IMR-90 (cell line): Measurements from ENCODE around the gene MFN1. TPM values are rescaled to one million over a fixed set of nuclear protein-coding genes. Genes with fewer than 3 reads are reported as not detected.

ENCODE experiments used
- ATAC-seq: fragments of 200-7000 bp; cut with Tn5 transposase; 2 replicates; pipeline ENCODE4 v1.9.1; 2020; ENCODE audit warnings: low read depth, mild to moderate bottlenecking, moderate library complexity
- BruUV-seq: library from RNA; stranded (reverse); fragments of 400-500 nt; replicated peaks from 2 replicates; lab custom pipeline; 2021; lab: Mats Ljungman, UMichigan
- CTCF ChIA-PET: fragments of 300-600 bp; formaldehyde crosslinking; extraction: SDS; loops from one replicate; lab custom pipeline; 2021; ENCODE audit warnings: antibody characterized with exemption; lab: Yijun Ruan, JAX
- POLR2A ChIA-PET: fragments of 300-600 bp; sonication (Branson Sonifier 250); formaldehyde crosslinking; loops from one replicate; lab custom pipeline; 2022; ENCODE audit warnings: antibody characterized with exemption; ENCODE audit not compliant: unreplicated experiment; lab: Charles Lee
- DNase-seq: peaks from one replicate; pipeline ENCODE4 v3.0.0; 2013
- H2AFZ ChIP-seq: replicated peaks from 2 replicates; pipeline ENCODE3; 2013; ENCODE audit warnings: low read length, mild to moderate bottlenecking; ENCODE audit not compliant: poor library complexity
- H2AK5ac ChIP-seq: 2 replicates; pipeline ENCODE4 v1.6.1; 2013; ENCODE audit warnings: low read depth, low read length, inconsistent platforms
- H2AK9ac ChIP-seq: replicated peaks from 2 replicates; pipeline ENCODE3; 2013; ENCODE audit warnings: mild to moderate bottlenecking, low read depth, low read length, moderate library complexity; ENCODE audit not compliant: poor library complexity
- H2BK120ac ChIP-seq: 2 replicates; pipeline ENCODE4 v1.6.1; 2013; ENCODE audit warnings: low read depth, low read length, inconsistent platforms
- H2BK15ac ChIP-seq: 3 replicates; pipeline ENCODE4 v1.6.1; 2013; ENCODE audit warnings: low read depth, low read length, inconsistent platforms
- H2BK20ac ChIP-seq: 2 replicates; pipeline ENCODE4 v1.6.1; 2013; ENCODE audit warnings: low read depth, mild to moderate bottlenecking, inconsistent platforms, low read length, moderate library complexity
- H2BK5ac ChIP-seq: 2 replicates; pipeline ENCODE4 v1.6.1; 2013; ENCODE audit warnings: mild to moderate bottlenecking, low read depth, low read length, inconsistent platforms; ENCODE audit not compliant: poor library complexity, severe bottlenecking
- H3K14ac ChIP-seq: replicated peaks from 2 replicates; pipeline ENCODE4 v1.6.1; 2013; ENCODE audit warnings: low read depth, low read length, inconsistent platforms
- H3K18ac ChIP-seq: 2 replicates; pipeline ENCODE4 v1.6.1; 2013; ENCODE audit warnings: low read depth, low read length, control low read depth
- H3K23ac ChIP-seq: 2 replicates; pipeline ENCODE4 v1.6.1; 2013; ENCODE audit warnings: low read depth, low read length, inconsistent platforms
- H3K27ac ChIP-seq: 2 replicates; pipeline ENCODE4 v1.5.1; 2013; ENCODE audit warnings: mild to moderate bottlenecking, control low read depth, low read length; ENCODE audit not compliant: insufficient read depth
- H3K27me3 ChIP-seq: 2 replicates; pipeline ENCODE4 v1.6.1; 2013; ENCODE audit warnings: low read length; ENCODE audit not compliant: control insufficient read depth, insufficient read depth
- H3K36me3 ChIP-seq: 2 replicates; pipeline ENCODE4 v1.6.1; 2013; ENCODE audit warnings: low read length, mixed read lengths; ENCODE audit not compliant: control insufficient read depth, insufficient read depth
- H3K4ac ChIP-seq: 2 replicates; pipeline ENCODE4 v1.6.1; 2013; ENCODE audit warnings: low read depth, low read length, inconsistent platforms
- H3K4me1 ChIP-seq: 2 replicates; pipeline ENCODE4 v1.6.1; 2013; ENCODE audit warnings: low read length, mixed read lengths; ENCODE audit not compliant: control insufficient read depth, insufficient read depth
- H3K4me2 ChIP-seq: 2 replicates; pipeline ENCODE4 v1.6.1; 2013; ENCODE audit warnings: low read depth, mild to moderate bottlenecking, control low read depth, low read length, moderate library complexity
- H3K4me3 ChIP-seq: 2 replicates; pipeline ENCODE4 v1.5.1; 2013; ENCODE audit warnings: low read depth, mild to moderate bottlenecking, control low read depth, low read length, moderate library complexity; ENCODE audit not compliant: insufficient read depth
- H3K56ac ChIP-seq: 2 replicates; pipeline ENCODE4 v1.6.1; 2013; ENCODE audit warnings: low read length, inconsistent platforms; ENCODE audit not compliant: insufficient read depth; ENCODE audit errors: extremely low read depth
- H3K79me1 ChIP-seq, 2 experiments: 2 replicates each; pipeline ENCODE4 v1.6.1; 2013; ENCODE audit warnings: low read length in 2 of 2, inconsistent platforms in 1 of 2, low read depth in 1 of 2
- H3K9ac ChIP-seq: 2 replicates; pipeline ENCODE4 v1.6.1; 2013; ENCODE audit warnings: low read depth, low read length, control low read depth
- H3K9me1 ChIP-seq: 2 replicates; pipeline ENCODE4 v1.6.1; 2013; ENCODE audit warnings: low read length, inconsistent platforms; ENCODE audit not compliant: insufficient read depth
- H3K9me3 ChIP-seq: 2 replicates; pipeline ENCODE4 v1.6.1; 2013; ENCODE audit warnings: low read length; ENCODE audit not compliant: control insufficient read depth, insufficient read depth
- H4K20me1 ChIP-seq: 2 replicates; pipeline ENCODE4 v1.6.1; 2013; ENCODE audit warnings: low read length, inconsistent platforms; ENCODE audit not compliant: insufficient read depth
- H4K5ac ChIP-seq: 2 replicates; pipeline ENCODE4 v1.6.1; 2013; ENCODE audit warnings: mild to moderate bottlenecking, low read depth, low read length, control low read depth
- H4K8ac ChIP-seq, 2 experiments: 2 replicates each; pipeline ENCODE4 v1.6.1; 2013; ENCODE audit warnings: low read depth in 2 of 2, low read length in 2 of 2, control low read depth in 1 of 2, inconsistent platforms in 1 of 2
- H4K91ac ChIP-seq: 2 replicates; pipeline ENCODE4 v1.6.1; 2013; ENCODE audit warnings: low read depth, low read length, inconsistent platforms; ENCODE audit not compliant: insufficient read depth
- CEBPB ChIP-seq: IDR thresholded peaks from 2 replicates; pipeline ENCODE4 v1.6.1; 2012; ENCODE audit warnings: low read depth, low read length, improper control_type of control experiment
- ELK1 ChIP-seq: fragments of 150-350 bp; IDR thresholded peaks from 2 replicates; pipeline ENCODE4 v1.6.1; 2016; ENCODE audit warnings: low read depth, mild to moderate bottlenecking, low read length, moderate library complexity, borderline replicate concordance
- MAFK ChIP-seq: IDR thresholded peaks from 2 replicates; pipeline ENCODE4 v1.6.1; 2012; ENCODE audit warnings: low read depth, low read length, improper control_type of control experiment
- MAZ ChIP-seq: IDR thresholded peaks from 2 replicates; pipeline ENCODE4 v1.6.1; 2012; ENCODE audit warnings: low read depth, mild to moderate bottlenecking, low read length, improper control_type of control experiment, moderate library complexity, borderline replicate concordance
- MXI1 ChIP-seq: IDR thresholded peaks from 2 replicates; pipeline ENCODE4 v1.6.1; 2012; ENCODE audit warnings: low read depth, mild to moderate bottlenecking, low read length, moderate library complexity, borderline replicate concordance
- NFE2L2 ChIP-seq: fragments of 150-350 bp; IDR thresholded peaks from 2 replicates; pipeline ENCODE4 v1.6.1; 2016; ENCODE audit warnings: low read depth, mild to moderate bottlenecking, low read length
- POLR2A ChIP-seq: IDR thresholded peaks from 2 replicates; pipeline ENCODE4 v1.6.1; 2012; ENCODE audit warnings: mild to moderate bottlenecking, low read depth, low read length
- USF2 ChIP-seq: fragments of 150-350 bp; IDR thresholded peaks from 2 replicates; pipeline ENCODE4 v1.6.1; 2017; ENCODE audit warnings: mild to moderate bottlenecking, antibody characterized with exemption, low read length, low read depth
- WGBS, 2 experiments: methylation state at CpG; one replicate each; pipeline versions ENCODE4 v1.1.5 to v1.1.7; 2013; ENCODE audit warnings: missing lambda C conversion rate in 2 of 2; ENCODE audit not compliant: insufficient read length in 1 of 2; ENCODE audit errors: extremely low coverage in 2 of 2; 5-methylcytosine and 5-hydroxymethylcytosine counted together
- dilution Hi-C: fragments of 300-500 bp; cut with HindIII; formaldehyde crosslinking; loops from one replicate; pipeline ENCODE4 v1.14.3; 2018; ENCODE audit warnings: low sequenced_read_pairs; ENCODE audit not compliant: unreplicated experiment
- in situ Hi-C: fragments of 300-500 bp; cut with MboI; formaldehyde crosslinking; loops from 3 replicates; pipeline ENCODE4 v1.14.3; 2019; ENCODE audit warnings: low sequenced_read_pairs, inconsistent platforms, mixed read lengths
- intact Hi-C: fragments of 100-400 bp; cut with micrococcal nuclease; formaldehyde crosslinking; loops from 2 replicates; pipeline ENCODE4 v1.10.0; 2022
- polyA plus RNA-seq, 3 experiments: library from polyadenylated mRNA; depleted of rRNA; stranded (reverse); fragments of >200 nt; gene quantifications; 2 replicates each; pipeline ENCODE4 v1.2.3, GENCODE V29; 2012; ENCODE audit warnings: low replicate concordance in 1 of 3
- total RNA-seq: library from RNA; depleted of rRNA; stranded (reverse); fragments of >200 nt; gene quantifications from 2 replicates; pipeline ENCODE4 v1.2.3, GENCODE V29; 2012
- TF ChIP-seq, protein P1 (sequence below): conservative IDR thresholded peaks from 2 replicates; pipeline ENCODE4 v1.5.1; 2012; ENCODE audit warnings: mild to moderate bottlenecking, low read depth, low read length, improper control_type of control experiment

The MFN1 gene
- total and polyA plus RNA-seq, 2 of the 4 experiments (the other 2 are of a cell fraction), result 23.6 to 40.3 TPM

- no peak overlapping the region for H3K27ac ChIP-seq
- no peak overlapping the region for H4K8ac ChIP-seq
- H3K23ac ChIP-seq, result no peak overlapping the region
- H2AK9ac ChIP-seq, result no peak overlapping the region
- H3K9ac ChIP-seq, result no peak overlapping the region
- in situ Hi-C loops, result loop anchor here (10.0 kb wide), 1 partner anchor 218 kb away; no protein-coding TSS in a partner anchor
- CTCF ChIA-PET, result no interaction called here
- no peak overlapping the region for H2BK5ac ChIP-seq
- no peak overlapping the region for H4K91ac ChIP-seq
- H2BK15ac ChIP-seq, result no peak overlapping the region
- H3K4me3 ChIP-seq, result no peak overlapping the region
- 0 out of 2 replicates have a peak, but pooled peaks cover 4% of the 10 kb centered on the region for H3K9me1 ChIP-seq
- H3K9me3 ChIP-seq, result no peaks in the 10 kb centered on the region
- H3K56ac ChIP-seq, result no peak overlapping the region
- no peak overlapping the region for H2BK120ac ChIP-seq
- ATAC-seq, result no peak
- POLR2A ChIA-PET, result no interaction called here
- DNase-seq, result no peak
- peaks cover 20% of the 10 kb centered on the region for H3K36me3 ChIP-seq
- no peak overlapping the region for H3K4me2 ChIP-seq
- no peak overlapping the region for H3K4ac ChIP-seq
- peaks cover 8 to 11% of the 10 kb centered on the region in 2 experiments for H3K79me1 ChIP-seq
- WGBS, 2 experiments, result no CpG with 5 or more reads among the region's 1 CpG
- H4K20me1 ChIP-seq, result no peaks in the 10 kb centered on the region
- H2AK5ac ChIP-seq, result no peak overlapping the region
- intact Hi-C loops, result no loop called here
- H2AFZ ChIP-seq, result no peak overlapping the region
- dilution Hi-C loops, result no loop called here
- H3K14ac ChIP-seq, result no peak overlapping the region
- TF ChIP-seq, protein P1, sequence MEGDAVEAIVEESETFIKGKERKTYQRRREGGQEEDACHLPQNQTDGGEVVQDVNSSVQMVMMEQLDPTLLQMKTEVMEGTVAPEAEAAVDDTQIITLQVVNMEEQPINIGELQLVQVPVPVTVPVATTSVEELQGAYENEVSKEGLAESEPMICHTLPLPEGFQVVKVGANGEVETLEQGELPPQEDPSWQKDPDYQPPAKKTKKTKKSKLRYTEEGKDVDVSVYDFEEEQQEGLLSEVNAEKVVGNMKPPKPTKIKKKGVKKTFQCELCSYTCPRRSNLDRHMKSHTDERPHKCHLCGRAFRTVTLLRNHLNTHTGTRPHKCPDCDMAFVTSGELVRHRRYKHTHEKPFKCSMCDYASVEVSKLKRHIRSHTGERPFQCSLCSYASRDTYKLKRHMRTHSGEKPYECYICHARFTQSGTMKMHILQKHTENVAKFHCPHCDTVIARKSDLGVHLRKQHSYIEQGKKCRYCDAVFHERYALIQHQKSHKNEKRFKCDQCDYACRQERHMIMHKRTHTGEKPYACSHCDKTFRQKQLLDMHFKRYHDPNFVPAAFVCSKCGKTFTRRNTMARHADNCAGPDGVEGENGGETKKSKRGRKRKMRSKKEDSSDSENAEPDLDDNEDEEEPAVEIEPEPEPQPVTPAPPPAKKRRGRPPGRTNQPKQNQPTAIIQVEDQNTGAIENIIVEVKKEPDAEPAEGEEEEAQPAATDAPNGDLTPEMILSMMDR, result no peak
- TF ChIP-seq CEBPB (no peak), MXI1 (no peak), NFE2L2 (no peak), MAZ (no peak), USF2 (no peak), POLR2A (no peak), ELK1 (no peak), MAFK (no peak)
- no peak overlapping the region for H3K18ac ChIP-seq
- H4K5ac ChIP-seq, result no peak overlapping the region
- no peaks in the 10 kb centered on the region for H3K27me3 ChIP-seq
- no peak overlapping the region for H2BK20ac ChIP-seq
- no TSS peak for BruUV-seq
- no peaks in the 10 kb centered on the region for H3K4me1 ChIP-seq
Observed at GRCh38 chr3:179336345-179336929, 11.1 kb upstream of the MFN1 start.
